IMR-90 (cell line): Measurements from ENCODE around the gene TNFRSF13B.
"Not testable (repeated sequence)": the region's sequence is repeated elsewhere in the genome, so short reads cannot be mapped to it uniquely, and the experiment has no call there.

Source experiments
- BHLHE40 ChIP-seq: fragments of 150-350 bp; IDR thresholded peaks from 2 replicates; pipeline ENCODE4 v1.6.1; 2016; ENCODE audit warnings: mild to moderate bottlenecking, low read depth, low read length
- CEBPB ChIP-seq: IDR thresholded peaks from 2 replicates; pipeline ENCODE4 v1.6.1; 2012; ENCODE audit warnings: low read depth, low read length, improper control_type of control experiment
- FOS ChIP-seq: fragments of 150-350 bp; IDR thresholded peaks from 2 replicates; pipeline ENCODE4 v1.6.1; 2016; ENCODE audit warnings: low read depth, low read length
- MAFK ChIP-seq: IDR thresholded peaks from 2 replicates; pipeline ENCODE4 v1.6.1; 2012; ENCODE audit warnings: low read depth, low read length, improper control_type of control experiment
- POLR2A ChIP-seq: IDR thresholded peaks from 2 replicates; pipeline ENCODE4 v1.6.1; 2012; ENCODE audit warnings: mild to moderate bottlenecking, low read depth, low read length
- RAD21 ChIP-seq: IDR thresholded peaks from 2 replicates; pipeline ENCODE4 v1.6.1; 2012; ENCODE audit warnings: low read length, improper control_type of control experiment
- RCOR1 ChIP-seq: IDR thresholded peaks from 2 replicates; pipeline ENCODE4 v1.6.1; 2012; ENCODE audit warnings: mild to moderate bottlenecking, low read length, improper control_type of control experiment; ENCODE audit not compliant: insufficient replicate concordance
- RFX5 ChIP-seq: IDR thresholded peaks from 2 replicates; pipeline ENCODE4 v1.8.0; 2012; ENCODE audit warnings: low read depth, mild to moderate bottlenecking, low read length, moderate library complexity
- SMC3 ChIP-seq: fragments of 150-350 bp; IDR thresholded peaks from 2 replicates; pipeline ENCODE4 v1.6.1; 2016; ENCODE audit warnings: low read depth, mild to moderate bottlenecking, antibody characterized with exemption, low read length, moderate library complexity
- TF ChIP-seq, protein P1 (sequence below): conservative IDR thresholded peaks from 2 replicates; pipeline ENCODE4 v1.5.1; 2012; ENCODE audit warnings: mild to moderate bottlenecking, low read depth, low read length, improper control_type of control experiment
- TF ChIP-seq, protein P2 (sequence below): fragments of 150-350 bp; IDR thresholded peaks from 2 replicates; pipeline ENCODE4 v1.6.1; 2017; ENCODE audit warnings: mild to moderate bottlenecking, antibody characterized with exemption, low read length, low read depth

DNA sequence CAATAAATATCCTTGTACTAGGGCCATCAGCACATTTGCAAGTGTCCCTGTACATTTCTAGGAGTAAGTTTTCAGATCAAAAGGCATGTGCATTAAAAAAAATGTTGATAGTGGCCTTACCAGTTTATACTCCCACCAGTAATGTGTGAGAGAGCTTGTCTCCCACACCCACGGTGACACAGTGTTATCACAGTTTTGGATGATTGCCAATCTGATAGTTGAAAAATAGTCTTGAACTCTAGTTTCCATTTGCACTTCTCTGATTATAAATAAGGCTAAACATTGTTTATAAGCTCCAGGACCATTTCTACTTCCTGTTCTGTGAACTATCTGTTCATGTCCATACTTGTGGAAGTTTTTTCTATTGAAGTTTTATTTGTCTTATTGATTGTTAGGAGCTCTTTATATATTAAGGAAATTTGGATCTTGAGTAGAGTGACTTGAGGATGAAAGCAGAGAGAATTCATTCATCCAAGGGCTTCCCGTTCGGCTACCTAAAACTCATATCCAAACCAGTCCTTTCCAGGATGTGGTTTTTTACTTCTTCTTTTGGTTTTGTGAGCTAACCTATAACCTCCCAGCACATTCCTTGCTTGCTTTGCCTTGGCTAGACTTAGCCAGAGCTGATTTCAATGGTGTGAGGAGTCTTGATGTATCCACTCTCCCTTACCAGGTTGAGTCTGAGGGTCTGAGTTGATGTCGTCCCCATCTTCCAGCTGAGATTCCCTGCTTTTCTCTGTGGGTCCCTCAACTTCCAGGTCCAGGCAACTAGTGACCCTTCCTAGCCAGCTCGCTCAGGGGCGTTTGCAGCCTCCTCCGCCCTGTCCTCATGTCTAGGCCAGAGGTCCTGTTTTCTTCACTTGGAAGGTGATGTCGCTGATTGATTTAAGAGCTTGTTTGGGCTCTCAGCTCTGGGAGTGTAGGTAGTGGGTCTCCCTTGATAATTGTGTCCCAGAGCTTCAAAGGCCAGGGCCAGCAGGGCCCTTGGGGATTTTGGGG lies 44.6 kb upstream of the TNFRSF13B start:
- TF ChIP-seq, protein P1, sequence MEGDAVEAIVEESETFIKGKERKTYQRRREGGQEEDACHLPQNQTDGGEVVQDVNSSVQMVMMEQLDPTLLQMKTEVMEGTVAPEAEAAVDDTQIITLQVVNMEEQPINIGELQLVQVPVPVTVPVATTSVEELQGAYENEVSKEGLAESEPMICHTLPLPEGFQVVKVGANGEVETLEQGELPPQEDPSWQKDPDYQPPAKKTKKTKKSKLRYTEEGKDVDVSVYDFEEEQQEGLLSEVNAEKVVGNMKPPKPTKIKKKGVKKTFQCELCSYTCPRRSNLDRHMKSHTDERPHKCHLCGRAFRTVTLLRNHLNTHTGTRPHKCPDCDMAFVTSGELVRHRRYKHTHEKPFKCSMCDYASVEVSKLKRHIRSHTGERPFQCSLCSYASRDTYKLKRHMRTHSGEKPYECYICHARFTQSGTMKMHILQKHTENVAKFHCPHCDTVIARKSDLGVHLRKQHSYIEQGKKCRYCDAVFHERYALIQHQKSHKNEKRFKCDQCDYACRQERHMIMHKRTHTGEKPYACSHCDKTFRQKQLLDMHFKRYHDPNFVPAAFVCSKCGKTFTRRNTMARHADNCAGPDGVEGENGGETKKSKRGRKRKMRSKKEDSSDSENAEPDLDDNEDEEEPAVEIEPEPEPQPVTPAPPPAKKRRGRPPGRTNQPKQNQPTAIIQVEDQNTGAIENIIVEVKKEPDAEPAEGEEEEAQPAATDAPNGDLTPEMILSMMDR: not testable (repeated sequence)
- TF ChIP-seq, protein P2, sequence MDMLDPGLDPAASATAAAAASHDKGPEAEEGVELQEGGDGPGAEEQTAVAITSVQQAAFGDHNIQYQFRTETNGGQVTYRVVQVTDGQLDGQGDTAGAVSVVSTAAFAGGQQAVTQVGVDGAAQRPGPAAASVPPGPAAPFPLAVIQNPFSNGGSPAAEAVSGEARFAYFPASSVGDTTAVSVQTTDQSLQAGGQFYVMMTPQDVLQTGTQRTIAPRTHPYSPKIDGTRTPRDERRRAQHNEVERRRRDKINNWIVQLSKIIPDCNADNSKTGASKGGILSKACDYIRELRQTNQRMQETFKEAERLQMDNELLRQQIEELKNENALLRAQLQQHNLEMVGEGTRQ: not testable (repeated sequence)
- TF ChIP-seq RAD21, FOS, POLR2A, MAFK, RFX5, BHLHE40, CEBPB, RCOR1, SMC3: not testable (repeated sequence)
